ENCODE results near the gene MLNR.

The MLNR gene

DNA sequence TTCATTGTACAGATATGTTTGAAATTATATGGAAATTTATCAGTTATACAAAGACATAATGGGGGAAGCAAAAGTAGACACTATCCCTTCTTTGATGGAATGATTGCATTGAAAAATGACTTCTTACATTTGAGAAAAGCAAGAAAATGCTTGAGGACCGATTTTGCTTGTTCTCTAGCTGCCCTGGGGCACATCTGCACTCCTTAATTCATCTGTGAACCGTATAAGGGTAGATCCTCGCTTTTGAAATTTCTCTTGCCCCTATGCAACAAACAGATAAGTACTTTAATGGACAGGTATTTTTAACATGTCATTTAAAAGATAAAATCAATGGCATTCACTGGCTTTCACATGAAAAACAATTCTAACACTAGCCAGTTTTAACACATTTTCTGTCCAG is 13.5 kb upstream of the MLNR start:
- H3K27me3 ChIP-seq (ENCODE audit: insufficient read depth, low read length), result no peaks in the 10 kb centered on the region
- H3F3A ChIP-seq (ENCODE audit: insufficient read depth, low read length), result no peaks in the 10 kb centered on the region; the same call in 1 of the 2 replicates
- H3K27ac ChIP-seq (ENCODE audit: low read depth, low read length, poor library complexity, severe bottlenecking), result no peak overlapping the region
- no peaks in the 10 kb centered on the region for H3K79me2 ChIP-seq (ENCODE audit: insufficient read depth, low read length)
- no peaks in the 10 kb centered on the region for H3K9me2 ChIP-seq (ENCODE audit: low read depth, low read length)
- peaks cover 50% of the 10 kb centered on the region; the same call in 1 of the 2 replicates for H3K36me3 ChIP-seq (ENCODE audit: insufficient read depth, low read length)
- no peak overlapping the region for H3K4me3 ChIP-seq (ENCODE audit: low read depth, low read length, poor library complexity, severe bottlenecking)
- H4K20me1 ChIP-seq (ENCODE audit: insufficient read depth, low read length), result no peaks in the 10 kb centered on the region
- H2AFZ ChIP-seq (ENCODE audit: low read length), result no peak overlapping the region
- H3K4me2 ChIP-seq (ENCODE audit: low read length), result no peak overlapping the region
- no peaks in the 10 kb centered on the region for H3K9me3 ChIP-seq (ENCODE audit: low read length)
- H3K9ac ChIP-seq (ENCODE audit: low read length), result no peak overlapping the region
- H3K4me1 ChIP-seq (ENCODE audit: insufficient read depth, low read length, severe bottlenecking), result no peaks in the 10 kb centered on the region
- TF ChIP-seq, protein P1, sequence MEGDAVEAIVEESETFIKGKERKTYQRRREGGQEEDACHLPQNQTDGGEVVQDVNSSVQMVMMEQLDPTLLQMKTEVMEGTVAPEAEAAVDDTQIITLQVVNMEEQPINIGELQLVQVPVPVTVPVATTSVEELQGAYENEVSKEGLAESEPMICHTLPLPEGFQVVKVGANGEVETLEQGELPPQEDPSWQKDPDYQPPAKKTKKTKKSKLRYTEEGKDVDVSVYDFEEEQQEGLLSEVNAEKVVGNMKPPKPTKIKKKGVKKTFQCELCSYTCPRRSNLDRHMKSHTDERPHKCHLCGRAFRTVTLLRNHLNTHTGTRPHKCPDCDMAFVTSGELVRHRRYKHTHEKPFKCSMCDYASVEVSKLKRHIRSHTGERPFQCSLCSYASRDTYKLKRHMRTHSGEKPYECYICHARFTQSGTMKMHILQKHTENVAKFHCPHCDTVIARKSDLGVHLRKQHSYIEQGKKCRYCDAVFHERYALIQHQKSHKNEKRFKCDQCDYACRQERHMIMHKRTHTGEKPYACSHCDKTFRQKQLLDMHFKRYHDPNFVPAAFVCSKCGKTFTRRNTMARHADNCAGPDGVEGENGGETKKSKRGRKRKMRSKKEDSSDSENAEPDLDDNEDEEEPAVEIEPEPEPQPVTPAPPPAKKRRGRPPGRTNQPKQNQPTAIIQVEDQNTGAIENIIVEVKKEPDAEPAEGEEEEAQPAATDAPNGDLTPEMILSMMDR (IDR thresholded peaks at IDR 0.05; ENCODE audit: low read length), result no peak
- TF ChIP-seq EZH2 (IDR thresholded peaks at IDR 0.05; ENCODE audit: borderline replicate concordance, low read length), result no peak

DNA sequence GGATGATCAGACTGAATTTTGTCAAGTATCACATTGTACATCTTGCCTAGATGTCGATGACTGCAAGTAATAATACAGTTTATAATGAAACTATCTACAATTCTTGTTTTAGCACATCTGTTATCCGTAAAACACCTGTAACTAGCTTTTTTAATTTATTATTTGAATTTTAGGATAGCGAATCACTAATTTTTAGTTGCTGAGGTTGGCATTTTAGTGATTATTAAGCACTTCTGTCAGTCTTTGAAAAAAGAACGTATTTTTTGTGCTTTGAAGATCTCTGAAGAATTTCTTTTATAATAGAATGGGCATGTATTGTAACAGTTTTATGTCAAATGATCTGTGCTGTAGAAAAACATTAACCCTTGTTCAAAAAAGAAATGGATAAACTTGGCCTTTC is 11.5 kb upstream of the MLNR start:
- TF ChIP-seq, protein P1 (IDR thresholded peaks at IDR 0.05; ENCODE audit: low read length), result no peak
- TF ChIP-seq EZH2 (IDR thresholded peaks at IDR 0.05; ENCODE audit: borderline replicate concordance, low read length), result no peak
- H3K4me3 ChIP-seq (ENCODE audit: low read depth, low read length, poor library complexity, severe bottlenecking), result no peak overlapping the region
- no peak overlapping the region for H2AFZ ChIP-seq (ENCODE audit: low read length)
- no peaks in the 10 kb centered on the region for H3K9me3 ChIP-seq (ENCODE audit: low read length)
- H3K79me2 ChIP-seq (ENCODE audit: insufficient read depth, low read length), result no peaks in the 10 kb centered on the region
- H3K4me1 ChIP-seq (ENCODE audit: insufficient read depth, low read length, severe bottlenecking), result no peaks in the 10 kb centered on the region
- H3K9me2 ChIP-seq (ENCODE audit: low read depth, low read length), result no peaks in the 10 kb centered on the region
- H3K4me2 ChIP-seq (ENCODE audit: low read length), result no peak overlapping the region
- H4K20me1 ChIP-seq (ENCODE audit: insufficient read depth, low read length), result no peaks in the 10 kb centered on the region
- no peaks in the 10 kb centered on the region; the same call in 1 of the 2 replicates for H3F3A ChIP-seq (ENCODE audit: insufficient read depth, low read length)
- no peak overlapping the region for H3K27ac ChIP-seq (ENCODE audit: low read depth, low read length, poor library complexity, severe bottlenecking)
- no peaks in the 10 kb centered on the region for H3K27me3 ChIP-seq (ENCODE audit: insufficient read depth, low read length)
- no peak overlapping the region for H3K9ac ChIP-seq (ENCODE audit: low read length)
- peaks cover 32% of the 10 kb centered on the region; the same call in 1 of the 2 replicates for H3K36me3 ChIP-seq (ENCODE audit: insufficient read depth, low read length)

DNA sequence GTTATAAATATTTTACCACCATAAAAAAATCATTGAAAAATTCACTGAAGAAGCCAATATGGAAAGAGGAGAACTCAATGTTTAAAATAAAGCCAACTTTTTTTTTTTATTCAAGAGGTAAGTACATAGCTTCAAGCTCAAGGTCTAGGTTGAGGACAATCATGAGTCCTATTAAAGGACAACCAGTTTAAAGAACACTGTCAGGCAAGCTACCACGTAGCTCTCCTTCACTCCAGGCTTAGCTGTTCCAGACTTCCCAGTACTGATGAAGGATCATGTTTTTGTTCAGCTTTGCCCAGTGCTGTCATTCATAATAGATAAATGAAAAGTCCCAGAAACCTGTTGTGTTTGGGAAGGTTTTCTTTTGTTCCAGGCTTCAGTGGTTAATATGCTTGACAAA is 10.0 kb upstream of the MLNR start:
- no peaks in the 10 kb centered on the region for H3K79me2 ChIP-seq (ENCODE audit: insufficient read depth, low read length)
- no peak overlapping the region for H3K4me3 ChIP-seq (ENCODE audit: low read depth, low read length, poor library complexity, severe bottlenecking)
- H3K36me3 ChIP-seq (ENCODE audit: insufficient read depth, low read length), result peaks cover 21% of the 10 kb centered on the region; the same call in 1 of the 2 replicates
- H3F3A ChIP-seq (ENCODE audit: insufficient read depth, low read length), result no peaks in the 10 kb centered on the region; the same call in 1 of the 2 replicates
- H3K4me1 ChIP-seq (ENCODE audit: insufficient read depth, low read length, severe bottlenecking), result peaks cover 8% of the 10 kb centered on the region
- no peaks in the 10 kb centered on the region for H3K9me3 ChIP-seq (ENCODE audit: low read length)
- H3K4me2 ChIP-seq (ENCODE audit: low read length), result no peak overlapping the region
- no peaks in the 10 kb centered on the region for H4K20me1 ChIP-seq (ENCODE audit: insufficient read depth, low read length)
- H3K9me2 ChIP-seq (ENCODE audit: low read depth, low read length), result no peaks in the 10 kb centered on the region
- no peak overlapping the region for H3K9ac ChIP-seq (ENCODE audit: low read length)
- no peaks in the 10 kb centered on the region for H3K27me3 ChIP-seq (ENCODE audit: insufficient read depth, low read length)
- no peak overlapping the region for H3K27ac ChIP-seq (ENCODE audit: low read depth, low read length, poor library complexity, severe bottlenecking)
- TF ChIP-seq, protein P1 (IDR thresholded peaks at IDR 0.05; ENCODE audit: low read length), result no peak
- no peak for TF ChIP-seq EZH2 (IDR thresholded peaks at IDR 0.05; ENCODE audit: borderline replicate concordance, low read length)
- H2AFZ ChIP-seq (ENCODE audit: low read length), result no peak overlapping the region

Measured in OCI-LY1 (cell line).